Measurements from ENCODE around the gene TUT7.
A peak's percentile ranks its signal among the peaks of the same experiment; 100 is the strongest.
"Not testable (repeated sequence)": the region's sequence is repeated elsewhere in the genome, so short reads cannot be mapped to it uniquely, and the experiment has no call there.

The TUT7 gene

DNA sequence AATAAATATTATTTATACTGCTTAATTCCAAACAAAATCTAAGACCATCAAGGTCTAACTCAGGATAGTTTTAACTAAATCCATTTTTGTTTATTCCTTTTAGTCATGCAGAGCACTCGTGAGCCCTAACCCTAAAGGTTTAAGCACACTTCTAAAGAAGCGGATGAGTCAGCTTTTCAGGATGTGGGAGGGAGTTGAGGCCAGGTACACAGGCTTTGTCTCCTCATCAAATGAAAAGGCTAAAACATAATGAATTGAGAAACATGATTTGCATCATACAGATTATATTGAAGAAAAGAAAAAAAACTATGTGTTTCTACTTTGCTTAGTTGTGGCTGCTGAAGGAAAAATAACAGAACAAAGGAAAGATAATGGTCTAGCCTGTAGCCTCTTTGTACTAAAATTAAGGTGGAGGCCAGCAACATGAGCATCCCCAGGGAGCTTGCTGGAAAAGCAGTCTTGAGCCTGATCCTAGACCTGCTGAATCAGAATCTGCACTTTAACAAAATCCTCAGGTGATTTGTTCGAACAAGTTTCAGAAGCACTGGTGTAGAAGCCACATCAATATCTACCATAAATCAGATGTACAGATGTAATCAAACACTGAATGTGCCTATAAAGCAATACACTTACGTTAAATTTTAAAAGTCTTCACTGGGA lies 50.8 kb downstream of the TUT7 start:
- DNase-seq, result no peak

DNA sequence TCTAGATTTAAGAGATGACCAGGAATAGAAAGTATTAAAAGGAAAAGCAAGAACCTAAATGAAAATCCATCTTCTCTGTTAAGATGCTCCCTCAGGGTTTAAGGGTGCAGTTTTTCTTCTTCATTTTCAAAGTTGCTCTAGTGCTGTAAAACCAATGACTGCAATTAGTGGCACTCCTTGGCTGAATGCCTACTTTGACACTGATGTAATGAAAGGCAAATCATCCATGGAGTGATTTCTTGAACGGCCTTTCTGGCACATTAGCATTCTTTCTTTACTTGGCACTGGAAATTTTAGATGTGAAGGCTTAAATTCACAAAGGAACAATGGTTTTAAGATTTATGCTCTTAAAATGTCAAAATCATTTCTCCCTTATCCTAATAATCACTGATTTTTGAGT lies 52.5 kb downstream of the TUT7 start:
- no peak for DNase-seq

DNA sequence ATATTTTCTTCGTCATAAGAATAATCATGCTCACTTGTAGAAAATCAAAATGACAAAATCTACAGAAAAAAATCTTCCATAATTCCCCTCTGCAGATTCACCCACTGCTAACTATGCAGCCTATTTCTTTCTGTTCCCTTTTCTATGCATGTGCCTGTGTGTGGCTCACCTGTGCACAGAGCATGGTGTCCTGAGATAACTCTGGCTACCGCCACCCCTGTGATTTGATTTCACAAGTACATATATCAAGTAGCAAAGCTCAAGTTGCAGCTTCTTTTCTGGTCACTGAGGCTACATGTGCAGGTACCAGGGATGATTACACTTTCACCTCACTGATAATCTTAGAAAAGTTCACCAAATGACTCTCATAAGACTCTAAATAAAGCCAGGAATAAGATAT lies 53.5 kb downstream of the TUT7 start:
- DNase-seq, result no peak

DNA sequence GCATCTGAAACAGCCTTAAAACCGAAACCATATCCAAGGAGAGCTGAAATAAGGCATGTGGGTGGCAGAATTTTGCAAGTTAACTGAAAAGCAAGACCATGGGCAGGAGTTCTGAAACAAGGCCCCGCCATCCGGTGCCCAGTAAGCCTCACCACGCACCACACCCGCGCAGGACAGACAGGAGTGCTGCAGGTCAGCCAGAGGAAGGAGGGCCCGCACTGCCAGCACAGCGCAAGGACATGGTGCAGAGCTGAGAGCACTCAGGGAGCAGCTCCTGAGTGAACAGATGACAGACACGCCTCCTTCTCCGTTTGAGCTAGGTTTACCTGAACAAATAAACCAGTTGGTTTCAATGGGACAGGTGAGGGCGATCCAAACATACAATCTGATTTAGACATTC lies 55.3 kb downstream of the TUT7 start:
- no peak for DNase-seq

DNA sequence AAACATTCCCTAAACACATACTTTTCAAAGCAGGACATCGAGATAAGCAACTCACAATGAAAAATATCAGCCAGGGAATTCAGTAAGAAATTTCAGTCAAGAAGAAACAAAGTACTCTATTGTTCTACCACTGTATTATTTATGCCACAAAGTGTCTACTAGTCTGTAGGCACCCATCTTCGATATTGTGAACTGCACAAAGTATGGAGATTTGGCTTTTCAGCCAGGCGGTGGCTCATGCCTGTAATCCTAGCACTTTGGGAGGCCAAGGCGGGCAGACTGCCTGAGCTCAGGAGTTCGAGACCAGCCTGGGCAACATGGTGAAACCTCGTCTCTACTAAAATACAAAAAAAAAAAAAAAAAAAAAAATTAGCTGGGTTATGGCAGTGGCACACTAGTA lies 63.9 kb downstream of the TUT7 start:
- DNase-seq, result not testable (repeated sequence)

DNA sequence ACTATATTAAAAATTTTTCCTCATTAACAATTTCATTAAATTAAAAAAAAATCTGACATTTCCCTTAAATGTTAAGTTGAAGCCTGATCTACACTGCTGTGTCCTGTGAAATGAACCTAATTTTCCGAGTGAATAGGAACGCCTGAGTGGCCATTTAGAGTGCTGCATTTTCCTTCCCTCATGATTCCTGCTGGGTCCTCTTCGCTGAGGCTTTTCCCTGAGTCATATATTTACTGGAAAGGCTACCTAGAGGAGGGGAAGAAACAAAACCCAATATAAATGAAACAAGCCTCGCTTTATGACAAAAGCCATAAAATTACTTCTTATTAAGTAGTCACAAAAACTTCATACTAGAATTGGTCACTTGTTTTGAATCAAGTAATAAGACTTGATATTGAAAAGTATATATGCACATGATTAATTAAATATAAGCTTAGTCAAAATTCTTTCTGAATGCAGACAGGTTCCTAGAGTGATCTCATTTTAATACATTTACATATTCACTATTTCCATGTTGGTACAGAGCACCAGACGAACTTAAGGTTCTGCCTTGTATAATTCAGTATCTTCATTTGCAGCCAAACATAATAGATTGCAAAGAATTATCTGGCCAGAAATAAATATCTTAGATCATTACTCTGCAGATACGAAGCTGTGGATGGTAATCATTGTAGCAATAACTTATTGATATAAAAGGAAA lies 65.6 kb downstream of the TUT7 start:
- no peak for DNase-seq

DNA sequence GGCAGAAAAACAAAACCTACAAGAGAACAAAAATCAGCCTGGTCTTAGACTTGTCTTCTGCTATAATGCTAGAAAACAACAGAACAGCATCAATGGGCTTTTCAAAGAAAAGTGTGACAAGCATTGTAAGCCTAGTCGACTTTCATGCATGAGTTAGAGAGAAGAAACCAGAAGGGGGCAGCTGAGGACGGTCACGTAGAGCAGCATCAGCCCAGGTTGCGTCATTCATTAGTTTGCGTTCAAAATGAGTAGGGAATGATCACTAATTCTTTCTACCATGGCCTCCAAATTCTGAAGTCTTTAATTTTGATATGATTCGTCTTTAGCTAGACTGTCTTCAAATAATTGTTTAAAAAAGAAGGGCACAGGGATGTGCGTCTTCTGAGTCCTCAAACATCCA lies 67.2 kb downstream of the TUT7 start:
- no peak for DNase-seq

DNA sequence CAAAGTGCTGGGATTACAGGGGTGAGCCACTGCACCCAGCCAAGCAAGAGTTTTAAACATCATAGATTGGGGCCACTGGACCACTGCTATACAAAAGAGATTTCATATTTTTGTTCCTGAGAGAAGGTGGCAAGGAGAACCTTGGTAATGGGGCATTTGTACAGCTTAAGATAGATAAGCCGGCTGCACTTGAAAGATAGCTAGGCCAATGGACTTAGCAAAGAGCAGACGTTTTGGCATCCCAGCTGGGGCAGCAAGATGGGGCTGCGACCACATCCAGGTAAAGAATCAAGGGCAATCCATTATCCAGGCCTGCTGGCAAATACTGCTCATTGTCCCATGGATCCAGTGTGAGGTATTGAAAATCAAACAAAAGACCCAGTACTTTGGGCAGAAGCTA lies 67.9 kb downstream of the TUT7 start:
- no peak for DNase-seq

DNA sequence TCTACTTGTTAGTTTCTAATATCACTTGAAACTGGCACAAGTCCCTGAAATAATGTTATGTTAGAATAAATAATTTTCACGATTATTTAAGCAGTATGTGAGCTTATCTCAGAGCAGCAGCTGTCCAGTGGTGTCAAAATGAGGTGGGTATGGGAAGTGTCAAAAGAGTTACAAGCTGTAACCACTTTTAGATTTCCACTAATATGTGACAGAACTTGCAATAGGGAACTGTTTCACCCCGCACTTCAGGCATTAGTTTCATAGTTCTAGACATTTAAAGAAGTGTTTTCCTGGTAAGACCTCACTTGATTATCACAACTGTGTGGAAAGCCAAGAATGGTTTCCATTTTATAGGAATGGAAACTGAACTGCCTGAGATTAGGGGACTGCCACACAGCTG lies 68.9 kb downstream of the TUT7 start:
- DNase-seq, result no peak

DNA sequence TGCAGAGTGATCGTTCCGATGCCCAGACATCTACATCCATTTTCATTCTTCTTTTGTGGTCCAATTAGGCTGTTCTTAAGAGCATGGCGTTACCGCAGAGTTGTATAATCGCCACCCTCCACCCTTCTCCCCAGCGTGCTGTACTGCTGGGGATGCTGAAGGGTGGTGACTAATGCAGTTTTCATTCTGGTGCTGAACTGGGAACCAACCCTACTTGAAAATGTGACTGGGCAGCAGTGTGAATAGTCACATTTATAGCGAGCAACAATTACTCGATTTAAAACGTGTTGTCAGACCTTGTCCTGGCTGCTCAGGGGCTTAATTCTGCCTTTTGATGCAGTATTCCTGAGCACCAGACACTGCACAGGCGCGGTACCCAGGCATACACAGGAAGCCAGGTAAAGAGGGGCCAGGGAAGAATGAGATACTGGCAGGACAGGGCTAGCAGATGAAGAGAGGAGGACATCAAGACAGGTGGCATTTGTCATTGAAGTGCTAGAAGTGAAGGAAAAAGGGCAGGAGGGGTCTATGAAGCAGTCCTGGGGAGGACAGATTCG lies 71.2 kb downstream of the TUT7 start:
- DNase-seq, result peak; percentile 33

DNA sequence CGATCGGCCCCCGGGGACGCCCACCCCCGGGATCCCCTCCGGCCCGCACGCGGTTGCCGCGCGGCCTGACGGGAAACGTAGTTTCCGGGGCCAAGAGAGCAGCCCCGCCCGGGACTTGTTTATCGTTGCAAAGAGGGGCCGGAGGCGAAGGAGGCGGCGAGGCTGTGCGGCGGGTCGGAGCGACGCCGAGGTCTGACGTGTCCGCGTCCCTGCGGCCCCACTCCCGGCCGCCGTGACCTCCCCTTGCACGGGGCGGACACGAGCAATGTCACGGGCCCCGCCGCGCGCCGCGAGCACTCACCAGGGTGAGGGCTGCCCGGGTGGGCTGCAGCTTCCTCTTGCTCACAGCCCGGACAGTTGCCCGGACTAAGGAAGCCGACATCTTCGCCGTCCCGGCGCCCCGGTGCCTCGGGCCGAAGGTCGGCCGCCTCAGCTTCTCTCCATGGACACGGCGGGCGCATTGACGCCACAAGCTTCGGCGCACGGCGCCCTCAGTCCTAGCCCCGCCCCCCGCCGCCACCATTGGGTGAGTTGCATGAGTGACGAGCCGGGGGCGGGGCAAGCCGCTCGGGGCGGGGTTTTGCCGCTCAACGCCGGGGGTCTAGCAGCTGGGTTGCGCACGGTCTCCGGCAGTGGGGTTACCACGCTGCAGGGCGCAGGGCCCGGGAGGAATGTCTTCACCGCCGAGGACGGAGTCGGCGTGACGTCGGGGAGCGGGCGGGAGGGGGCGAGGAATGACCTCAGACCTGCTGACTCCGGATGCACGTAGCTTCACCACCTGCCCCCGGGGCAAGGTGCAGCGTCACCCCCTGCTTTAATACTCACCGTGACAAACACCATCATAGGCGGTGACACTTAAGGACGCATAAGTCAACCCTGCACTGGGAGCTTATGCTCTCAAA lies 71.9 kb downstream of the TUT7 start, which contains the start of gene ISCA1:
Gene ISCA1 (minus strand): TSS at position 462 of the 902 bp plus-strand sequence. CDS start 80 bp downstream, at position 382.
- peak; percentile 97 for DNase-seq

DNA sequence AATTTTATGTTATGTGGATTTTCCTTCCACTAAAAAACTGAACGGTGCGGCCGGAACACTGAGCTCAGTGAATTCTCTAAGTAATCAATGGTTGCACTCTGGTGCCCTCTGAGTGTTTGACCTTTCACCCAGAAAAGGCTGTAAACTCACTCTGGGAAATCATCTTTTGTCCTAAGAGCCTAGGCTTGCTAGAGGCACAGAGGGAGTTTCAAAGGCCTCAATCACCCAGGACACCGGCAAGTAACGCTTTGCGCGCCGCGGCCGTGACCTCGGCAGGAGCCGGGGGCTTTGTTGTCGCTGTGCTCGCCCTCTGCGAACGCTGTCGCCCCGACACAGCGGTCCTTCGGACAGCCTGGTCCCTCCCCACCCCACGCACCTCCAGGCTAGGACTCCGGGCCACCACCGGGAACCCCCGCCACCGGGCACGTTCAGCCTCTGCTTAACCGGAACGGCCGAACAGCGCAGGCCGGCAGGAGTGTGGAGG lies 72.6 kb downstream of the TUT7 start:
- DNase-seq, result no peak

DNA sequence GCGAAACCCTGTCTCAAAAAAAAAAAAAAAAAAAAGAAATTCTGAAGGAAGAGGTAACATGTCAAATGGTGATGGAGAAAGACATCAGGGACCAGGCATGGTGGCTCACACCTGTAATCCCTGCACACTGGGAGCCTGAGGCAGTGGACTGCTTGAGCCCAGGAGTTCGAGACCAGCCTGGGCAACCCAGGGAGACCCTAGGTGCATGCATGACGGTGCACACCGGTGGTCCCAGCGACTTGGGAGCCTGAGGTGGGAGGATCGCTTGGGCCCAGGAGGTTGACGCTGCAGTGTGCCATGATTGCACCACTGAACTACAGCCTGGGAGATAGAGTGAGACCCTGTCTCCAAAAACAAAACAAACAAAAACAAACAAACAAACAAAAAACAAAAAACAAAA lies 73.6 kb downstream of the TUT7 start:
- DNase-seq, result no peak

DNA sequence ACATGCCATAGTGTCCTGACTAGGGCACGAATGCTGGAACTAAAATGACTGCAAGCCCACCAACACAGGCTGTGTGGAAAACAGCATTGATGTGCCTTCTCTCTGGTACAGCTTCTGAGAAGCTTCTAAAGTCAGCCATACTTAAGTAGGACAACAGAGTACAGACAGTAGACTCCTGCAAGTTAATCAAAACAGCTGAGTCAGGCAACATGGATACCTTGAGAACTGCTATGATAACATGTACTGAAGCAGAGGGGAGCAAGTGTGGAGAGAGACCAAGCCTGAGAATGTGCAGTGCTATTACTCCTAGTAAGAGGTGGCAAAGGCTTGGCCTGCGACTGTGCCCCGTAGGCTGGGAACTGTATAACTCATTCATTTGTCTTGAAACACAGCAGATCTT lies 74.4 kb downstream of the TUT7 start:
- DNase-seq, result no peak

DNA sequence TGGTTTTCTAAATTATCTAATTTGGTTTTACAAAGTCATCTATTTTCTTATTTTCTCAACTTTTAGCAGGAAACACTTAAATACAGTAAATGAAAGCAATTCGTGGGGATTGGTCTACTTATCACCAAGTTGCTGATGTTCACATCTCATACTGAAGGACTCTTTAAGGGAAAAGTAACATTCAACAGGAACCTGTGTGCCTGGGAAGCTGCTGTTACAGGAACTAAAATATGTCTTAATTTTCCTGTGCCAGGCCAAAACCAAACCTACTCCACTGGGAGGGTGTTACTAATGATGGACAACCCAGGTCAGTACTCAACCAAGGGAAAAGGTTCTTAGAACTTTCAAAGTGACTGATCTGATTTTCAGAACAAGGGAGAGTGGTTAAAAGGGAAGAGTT lies 77.1 kb downstream of the TUT7 start:
- no peak for DNase-seq

DNA sequence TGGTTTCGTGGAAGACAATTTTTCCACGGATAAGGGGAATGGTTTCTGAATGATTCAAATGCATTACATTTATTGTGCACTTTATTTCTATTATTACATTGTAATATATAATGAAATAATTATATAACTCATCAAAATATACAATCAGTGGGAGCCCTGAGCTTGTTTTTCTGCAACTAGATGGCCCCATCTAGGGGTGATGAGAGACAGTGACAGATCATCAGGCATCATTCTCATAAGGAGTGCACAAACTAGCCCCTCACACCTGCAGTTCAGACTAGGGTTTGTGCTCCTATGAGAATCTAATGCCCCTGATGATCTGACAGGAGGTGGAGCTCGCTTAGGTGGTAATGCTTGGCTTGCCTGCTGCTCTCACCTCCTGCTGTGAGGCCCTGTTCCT lies 78.2 kb downstream of the TUT7 start:
- no peak for DNase-seq

DNA sequence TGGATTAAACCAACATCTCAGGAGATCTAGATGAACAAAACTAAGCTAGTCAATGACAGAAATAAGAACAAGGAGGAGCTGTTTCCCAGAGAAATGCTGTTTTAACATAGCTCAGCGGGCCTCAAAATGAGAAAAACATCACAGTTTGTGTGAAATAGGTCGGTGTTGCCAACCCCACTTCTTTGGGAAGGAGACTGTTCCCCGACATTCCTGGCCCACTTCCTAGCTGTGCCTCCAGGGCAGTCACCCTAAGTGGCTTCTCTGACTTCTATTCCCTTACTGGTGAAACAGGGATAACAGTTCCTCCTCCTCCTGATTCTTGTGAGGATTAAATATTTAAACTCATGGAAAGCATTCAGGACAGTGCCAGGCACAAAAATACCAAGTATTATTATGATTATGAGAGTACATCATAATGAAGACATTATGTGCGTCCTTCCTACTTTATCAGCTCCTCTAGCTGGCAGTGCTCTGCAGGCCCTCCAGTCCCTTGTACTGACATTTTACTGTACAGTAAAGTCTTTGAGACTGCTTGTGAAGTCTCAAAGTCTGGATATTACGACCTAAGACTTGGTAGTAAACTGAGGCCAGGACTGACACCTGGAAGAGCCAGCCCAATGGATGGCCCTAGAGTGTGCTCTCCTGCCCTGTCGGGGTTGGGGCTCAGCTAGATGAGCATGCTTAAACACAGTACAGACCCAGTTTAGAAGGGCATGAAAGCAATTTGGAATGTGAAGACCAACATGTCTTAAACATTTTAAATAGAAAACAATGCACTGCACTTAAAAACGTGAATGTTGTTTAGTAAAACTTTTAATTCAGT lies 79.2 kb downstream of the TUT7 start:
- DNase-seq, result no peak

DNA sequence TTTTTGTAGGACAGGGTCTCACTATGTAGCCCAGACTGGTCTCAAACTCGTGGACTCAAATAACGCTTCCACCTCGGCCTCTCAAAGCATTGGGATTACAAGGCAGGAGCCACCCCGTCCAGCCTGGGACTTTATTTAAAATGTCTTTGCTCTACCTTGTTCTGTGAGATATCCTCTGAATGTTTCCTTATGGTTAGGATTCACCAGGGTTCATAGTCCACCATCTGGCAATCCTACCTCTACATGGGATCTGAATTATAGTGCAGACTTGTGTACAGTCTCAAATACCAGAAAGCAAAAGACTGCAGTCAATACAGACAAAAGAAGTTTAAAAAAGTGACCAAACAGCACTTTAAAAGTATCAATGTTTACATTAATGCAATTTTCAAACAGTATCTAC lies 82.0 kb downstream of the TUT7 start:
- no peak for DNase-seq

DNA sequence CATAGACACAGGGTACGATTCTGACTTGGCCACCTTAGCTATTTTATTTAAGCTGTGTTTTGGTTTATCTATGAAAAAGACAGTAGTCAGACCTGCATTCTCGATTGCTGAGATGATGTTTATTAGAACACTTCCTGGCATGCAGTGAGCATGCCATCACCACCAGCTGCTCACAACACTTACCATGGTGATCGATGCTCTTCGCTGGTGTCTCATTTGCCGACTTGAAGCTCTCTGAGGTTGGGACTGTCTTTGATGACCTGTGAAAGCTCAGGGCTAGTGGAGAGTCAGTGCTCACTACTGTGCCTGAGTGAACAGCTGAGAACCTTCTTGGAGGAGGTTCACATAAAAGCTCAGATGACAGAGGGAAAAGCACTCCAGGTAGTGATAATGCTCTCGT lies 90.3 kb downstream of the TUT7 start:
- no peak for DNase-seq

DNA sequence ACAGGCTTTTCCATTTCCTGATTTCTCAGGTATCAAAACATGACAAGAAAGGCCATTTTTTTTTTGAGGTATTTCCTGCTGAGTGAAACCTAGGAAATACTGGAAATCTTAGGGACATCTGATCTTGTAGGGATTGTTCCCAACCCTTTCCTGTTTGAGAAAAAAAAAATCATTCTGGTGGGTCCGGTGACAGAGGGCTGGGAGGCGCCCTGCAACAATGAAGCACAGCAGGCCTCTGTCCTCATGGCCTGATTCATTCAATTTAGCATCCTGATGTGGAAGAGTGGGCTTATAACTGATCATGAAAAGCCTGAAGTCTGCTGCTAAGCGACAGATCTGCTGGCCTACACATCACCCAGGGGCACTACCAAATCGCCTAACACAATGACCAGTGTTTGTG lies 91.7 kb downstream of the TUT7 start:
- no peak for DNase-seq

DNA sequence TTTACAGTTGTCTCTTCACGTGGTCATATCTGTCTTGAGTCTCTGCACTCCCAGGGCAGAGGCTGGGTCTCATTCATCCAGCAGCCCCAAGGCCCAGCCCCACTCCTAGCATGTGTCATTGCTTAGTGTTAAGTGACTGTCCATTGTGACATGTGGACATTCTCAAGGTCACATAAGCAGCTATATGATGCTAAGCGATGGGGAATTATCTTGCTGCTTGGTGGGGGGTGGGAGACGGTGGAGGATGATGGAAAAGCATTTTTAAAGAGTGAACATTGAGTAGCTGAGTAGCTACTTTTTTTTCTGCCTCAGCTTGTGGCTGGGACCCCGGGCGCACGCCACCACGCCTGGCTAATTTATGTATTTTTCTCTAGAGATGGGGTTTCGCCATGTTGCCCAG lies 94.7 kb downstream of the TUT7 start, which contains the start of gene C9orf153:
Gene C9orf153 (minus strand): TSS at position 101 of the 400 bp plus-strand sequence. CDS start 30,054 bp downstream, outside the sequence.
- DNase-seq, result no peak

DNA sequence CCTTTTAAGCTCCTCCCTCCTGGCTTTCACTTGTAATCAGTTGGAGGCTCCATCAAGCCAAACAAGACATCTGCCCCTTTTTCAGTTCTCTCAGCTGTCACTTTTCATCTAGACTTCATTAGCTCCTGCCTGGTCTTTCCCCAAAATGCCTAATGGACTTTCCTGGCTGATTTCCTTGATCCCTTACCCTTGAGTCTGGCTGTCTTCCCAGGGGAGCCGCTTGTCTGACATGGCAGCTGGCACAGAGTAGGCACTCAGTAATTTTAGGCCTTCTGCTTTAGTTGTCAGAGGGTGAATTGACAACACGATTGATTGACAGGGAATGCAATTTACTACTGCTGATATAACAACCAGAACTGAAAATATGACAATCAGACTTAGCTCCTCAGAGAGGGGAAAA lies 96.8 kb downstream of the TUT7 start:
- DNase-seq, result no peak
